Hepatocyte (in vitro differentiated cells): ENCODE measurements around the gene STK32C. TPM values are rescaled to one million over a fixed set of nuclear protein-coding genes. Genes with fewer than 3 reads are reported as not detected.
A peak's percentile ranks its signal among the peaks of the same experiment; 100 is the strongest.

ENCODE experiments used
- DNase-seq: peaks from one replicate; pipeline ENCODE4 v3.0.0-alpha.2; 2016; ENCODE audit warnings: low spot score
- H2AFZ ChIP-seq: fragments of 200-600 bp; sonication (generic); 2 replicates; pipeline ENCODE4 v1.6.0; 2016; ENCODE audit warnings: antibody characterized with exemption, mild to moderate bottlenecking
- H3K27ac ChIP-seq: fragments of 200-600 bp; sonication (generic); 2 replicates; pipeline ENCODE4 v1.5.1; 2016; ENCODE audit warnings: mild to moderate bottlenecking
- H3K27me3 ChIP-seq: fragments of 200-600 bp; sonication (generic); 2 replicates; pipeline ENCODE4 v1.6.1; 2016
- H3K36me3 ChIP-seq: fragments of 200-600 bp; sonication (generic); replicated peaks from 2 replicates; pipeline ENCODE4 v1.5.1; 2016; ENCODE audit warnings: low read depth; ENCODE audit not compliant: insufficient read depth
- H3K4me1 ChIP-seq: fragments of 200-600 bp; sonication (generic); 2 replicates; pipeline ENCODE4 v1.5.1; 2016; ENCODE audit warnings: mild to moderate bottlenecking, moderate library complexity; ENCODE audit not compliant: insufficient read depth
- H3K4me2 ChIP-seq: fragments of 200-600 bp; sonication (generic); 2 replicates; pipeline ENCODE4 v1.6.0; 2016
- H3K4me3 ChIP-seq: fragments of 200-600 bp; sonication (generic); 2 replicates; pipeline ENCODE4 v1.5.1; 2016; ENCODE audit warnings: mild to moderate bottlenecking
- H3K79me2 ChIP-seq: fragments of 200-600 bp; sonication (generic); 2 replicates; pipeline ENCODE4 v1.6.0; 2017; ENCODE audit warnings: mild to moderate bottlenecking
- H3K9me2 ChIP-seq: fragments of 200-600 bp; sonication (generic); replicated peaks from 2 replicates; pipeline ENCODE4 v1.6.0; 2017; ENCODE audit warnings: mild to moderate bottlenecking; ENCODE audit not compliant: insufficient read depth
- H3K9me3 ChIP-seq: fragments of 200-600 bp; sonication (generic); 2 replicates; pipeline ENCODE4 v1.5.1; 2016; ENCODE audit warnings: low read depth, mild to moderate bottlenecking
- H4K20me1 ChIP-seq: fragments of 200-600 bp; sonication (generic); 2 replicates; pipeline ENCODE4 v1.6.0; 2016; ENCODE audit warnings: mild to moderate bottlenecking; ENCODE audit not compliant: insufficient read depth, poor library complexity, severe bottlenecking
- EZH2 ChIP-seq: fragments of 200-600 bp; sonication (generic); IDR thresholded peaks from 2 replicates; pipeline ENCODE4 v1.6.1; 2016; ENCODE audit warnings: antibody characterized with exemption, mild to moderate bottlenecking, borderline replicate concordance
- EZH2phosphoT487 ChIP-seq: fragments of 200-600 bp; sonication (generic); IDR thresholded peaks from one replicate; pipeline ENCODE4 v1.6.1; 2018; ENCODE audit warnings: antibody characterized with exemption, mild to moderate bottlenecking, low read depth, moderate library complexity; ENCODE audit not compliant: unreplicated experiment, severe bottlenecking
- WGBS: methylation state at CpG from one replicate; pipeline ENCODE4 v1.1.6; 2016; ENCODE audit warnings: low lambda C conversion rate; ENCODE audit errors: missing lambda C conversion rate; 5-methylcytosine and 5-hydroxymethylcytosine counted together
- polyA plus RNA-seq: library from polyadenylated mRNA; unstranded; fragments of >200 nt; fragmentation: Nextera tagmentation; extraction: Ambion mirVana; gene quantifications from 2 replicates; pipeline ENCODE4 v1.2.1, GENCODE V29; 2016
- total RNA-seq: library from RNA; depleted of rRNA; stranded (reverse); fragments of >200 nt; gene quantifications from 2 replicates; pipeline ENCODE4 v1.2.3, GENCODE V29; 2014
- TF ChIP-seq, protein P1 (sequence below): fragments of 200-600 bp; sonication (generic); IDR thresholded peaks from 2 replicates; pipeline ENCODE4 v1.5.1; 2016; ENCODE audit warnings: antibody characterized with exemption, mild to moderate bottlenecking; ENCODE audit not compliant: poor library complexity

Gene STK32C
- total and polyA plus RNA-seq, 2 experiments from 2014 or later: 7.9 to 12.2 TPM

DNA sequence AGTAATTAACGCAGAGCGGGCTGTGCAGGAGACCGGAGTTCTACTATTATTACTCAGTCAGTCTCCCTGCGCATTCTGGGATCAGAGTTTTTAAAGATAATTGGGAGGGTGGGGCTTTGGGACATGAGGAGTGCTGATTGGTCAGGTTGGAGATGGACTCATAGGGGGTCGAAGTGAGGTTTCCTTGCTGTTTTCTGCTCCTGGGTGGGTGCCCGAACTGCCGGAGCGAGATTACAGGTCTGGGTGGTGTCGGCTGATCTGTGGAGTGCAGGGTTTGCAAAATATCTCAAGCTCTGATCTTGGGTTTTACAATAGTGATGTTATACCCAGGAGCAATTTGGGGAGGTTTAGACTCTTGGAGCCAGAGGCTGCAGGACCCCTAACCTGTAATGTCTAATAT lies 20.4 kb upstream of the STK32C start:
- Histone ChIP-seq H3K9me2 (no peaks in the 10 kb centered on the region), H3K9me3 (no peaks in the 10 kb centered on the region), H4K20me1 (no peaks in the 10 kb centered on the region), H2AFZ (no peak overlapping the region), H3K4me1 (peaks cover 22% of the 10 kb centered on the region), H3K4me3 (no peak overlapping the region), H3K27me3 (no peaks in the 10 kb centered on the region), H3K4me2 (peak overlapping the region; percentile 92), H3K36me3 (no peaks in the 10 kb centered on the region), H3K27ac (no peak overlapping the region), H3K79me2 (peaks cover 50% of the 10 kb centered on the region)
- TF ChIP-seq EZH2phosphoT487 (no peak), EZH2 (no peak)
- TF ChIP-seq, protein P1, sequence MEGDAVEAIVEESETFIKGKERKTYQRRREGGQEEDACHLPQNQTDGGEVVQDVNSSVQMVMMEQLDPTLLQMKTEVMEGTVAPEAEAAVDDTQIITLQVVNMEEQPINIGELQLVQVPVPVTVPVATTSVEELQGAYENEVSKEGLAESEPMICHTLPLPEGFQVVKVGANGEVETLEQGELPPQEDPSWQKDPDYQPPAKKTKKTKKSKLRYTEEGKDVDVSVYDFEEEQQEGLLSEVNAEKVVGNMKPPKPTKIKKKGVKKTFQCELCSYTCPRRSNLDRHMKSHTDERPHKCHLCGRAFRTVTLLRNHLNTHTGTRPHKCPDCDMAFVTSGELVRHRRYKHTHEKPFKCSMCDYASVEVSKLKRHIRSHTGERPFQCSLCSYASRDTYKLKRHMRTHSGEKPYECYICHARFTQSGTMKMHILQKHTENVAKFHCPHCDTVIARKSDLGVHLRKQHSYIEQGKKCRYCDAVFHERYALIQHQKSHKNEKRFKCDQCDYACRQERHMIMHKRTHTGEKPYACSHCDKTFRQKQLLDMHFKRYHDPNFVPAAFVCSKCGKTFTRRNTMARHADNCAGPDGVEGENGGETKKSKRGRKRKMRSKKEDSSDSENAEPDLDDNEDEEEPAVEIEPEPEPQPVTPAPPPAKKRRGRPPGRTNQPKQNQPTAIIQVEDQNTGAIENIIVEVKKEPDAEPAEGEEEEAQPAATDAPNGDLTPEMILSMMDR: no peak
- DNase-seq: no peak
- 95% methylated on average over 9 of the region's 9 CpGs for WGBS

DNA sequence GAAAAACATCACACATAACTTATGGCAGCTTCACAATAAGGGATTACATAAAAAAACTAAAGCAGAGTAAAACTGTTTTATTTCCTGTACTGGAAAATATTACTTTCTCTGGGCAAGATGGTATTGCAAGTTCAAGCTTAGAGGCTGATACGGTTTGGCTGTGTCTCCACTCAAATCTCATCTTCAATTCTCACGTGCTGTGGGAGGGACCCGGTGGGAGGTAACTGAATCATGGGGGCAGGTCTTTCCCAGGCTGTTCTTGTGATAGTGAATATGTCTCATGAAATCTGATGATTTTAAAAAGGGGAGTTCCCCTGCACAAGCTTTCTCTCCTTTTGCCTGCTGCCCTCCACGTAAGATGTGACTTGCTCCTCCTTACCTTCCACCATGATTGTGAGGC lies 19.2 kb upstream of the STK32C start:
- no peaks in the 10 kb centered on the region for H3K9me2 ChIP-seq
- H3K4me3 ChIP-seq: no peak overlapping the region
- TF ChIP-seq, protein P1: no peak
- TF ChIP-seq EZH2phosphoT487: no peak
- TF ChIP-seq EZH2: no peak
- 96% methylated on average over 4 of the region's 4 CpGs for WGBS
- H3K27ac ChIP-seq: no peak overlapping the region
- no peaks in the 10 kb centered on the region for H4K20me1 ChIP-seq
- no peaks in the 10 kb centered on the region for H3K9me3 ChIP-seq
- H3K27me3 ChIP-seq: no peaks in the 10 kb centered on the region
- H3K4me1 ChIP-seq: peaks cover 14% of the 10 kb centered on the region
- no peak overlapping the region for H3K4me2 ChIP-seq
- H3K36me3 ChIP-seq: no peaks in the 10 kb centered on the region
- no peak for DNase-seq
- H3K79me2 ChIP-seq: peaks cover 50% of the 10 kb centered on the region
- H2AFZ ChIP-seq: no peak overlapping the region

DNA sequence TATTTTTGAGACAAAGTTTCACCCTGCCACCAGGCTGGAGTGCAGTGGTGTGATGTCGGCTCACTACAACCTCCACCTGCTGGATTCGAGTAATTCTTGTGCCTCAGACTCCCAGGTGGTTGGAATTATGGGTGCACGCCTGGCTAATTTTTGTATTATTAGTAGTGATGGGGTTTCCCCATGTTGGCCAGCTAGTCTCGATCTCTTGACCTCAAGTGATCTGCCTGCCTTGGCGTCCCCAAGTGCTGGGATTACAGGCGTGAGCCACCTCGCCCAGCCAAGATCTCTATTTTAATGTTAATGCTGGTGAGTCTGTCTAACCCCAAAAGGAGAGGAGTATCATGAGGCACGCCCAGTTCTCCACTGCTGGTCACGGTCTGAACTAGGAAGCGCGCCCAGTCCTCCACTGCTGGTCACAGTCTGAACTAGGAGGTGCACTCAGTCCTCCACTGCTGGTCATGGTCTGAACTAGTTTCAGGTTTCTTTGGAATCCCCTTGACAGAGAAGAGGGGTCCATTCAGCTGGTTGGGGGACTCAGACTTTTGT lies 18.7 kb upstream of the STK32C start:
- 89% methylated on average over 11 of the region's 11 CpGs for WGBS
- peaks cover 48% of the 10 kb centered on the region for H3K79me2 ChIP-seq
- peaks cover 14% of the 10 kb centered on the region for H3K4me1 ChIP-seq
- H4K20me1 ChIP-seq: no peaks in the 10 kb centered on the region
- H3K27ac ChIP-seq: no peak overlapping the region
- H3K4me3 ChIP-seq: no peak overlapping the region
- H2AFZ ChIP-seq: no peak overlapping the region
- no peaks in the 10 kb centered on the region for H3K27me3 ChIP-seq
- H3K36me3 ChIP-seq: no peaks in the 10 kb centered on the region
- no peaks in the 10 kb centered on the region for H3K9me3 ChIP-seq
- no peak for DNase-seq
- TF ChIP-seq, protein P1: no peak
- no peaks in the 10 kb centered on the region for H3K9me2 ChIP-seq
- H3K4me2 ChIP-seq: no peak overlapping the region

DNA sequence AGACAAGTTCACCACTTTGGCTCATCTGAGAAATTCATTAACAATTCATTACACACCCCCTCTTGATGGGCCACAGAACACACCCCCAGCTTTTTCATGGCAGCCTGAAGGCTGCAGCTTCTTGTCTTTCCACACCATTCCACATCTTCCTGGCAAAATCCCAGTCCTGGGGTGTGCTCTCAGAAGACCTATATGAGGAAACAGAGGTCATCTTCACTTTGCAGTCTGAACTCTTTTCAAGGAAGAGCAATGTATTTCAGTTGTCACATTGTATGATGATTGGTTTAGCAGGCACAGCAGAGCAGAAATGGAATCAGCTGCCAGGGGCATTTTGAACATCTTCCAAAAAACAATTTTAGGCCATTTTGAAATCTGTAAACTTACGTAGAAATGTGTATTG lies 16.4 kb upstream of the STK32C start:
- Histone ChIP-seq H3K9me2 (no peaks in the 10 kb centered on the region), H3K4me3 (no peak overlapping the region), H3K9me3 (no peaks in the 10 kb centered on the region), H3K27me3 (no peaks in the 10 kb centered on the region), H3K27ac (no peak overlapping the region), H3K36me3 (no peaks in the 10 kb centered on the region), H3K79me2 (peaks cover 26% of the 10 kb centered on the region), H3K4me2 (no peak overlapping the region), H4K20me1 (no peaks in the 10 kb centered on the region), H3K4me1 (no peaks in the 10 kb centered on the region), H2AFZ (no peak overlapping the region)
- TF ChIP-seq EZH2phosphoT487 (no peak), EZH2 (no peak)
- TF ChIP-seq, protein P1: no peak
- 86% methylated on average over 1 of the region's 1 CpG for WGBS
- no peak for DNase-seq
